GM12865 (cell line): ENCODE data around the gene SH2D1A.

Experiments
- DNase-seq: peaks from one replicate; pipeline ENCODE4 v3.0.0; 2010; ENCODE audit warnings: low read depth
- H3K4me3 ChIP-seq: 2 replicates; pipeline ENCODE4 v1.5.1; 2011; ENCODE audit warnings: mild to moderate bottlenecking, low read depth, low read length, control low read depth
- TF ChIP-seq, protein P1 (sequence below): IDR thresholded peaks from 2 replicates; pipeline ENCODE4 v1.5.1; 2011; ENCODE audit warnings: low read length, control low read depth, low read depth, inconsistent platforms; ENCODE audit not compliant: insufficient read depth; ENCODE audit errors: missing control alignments

Gene SH2D1A

DNA sequence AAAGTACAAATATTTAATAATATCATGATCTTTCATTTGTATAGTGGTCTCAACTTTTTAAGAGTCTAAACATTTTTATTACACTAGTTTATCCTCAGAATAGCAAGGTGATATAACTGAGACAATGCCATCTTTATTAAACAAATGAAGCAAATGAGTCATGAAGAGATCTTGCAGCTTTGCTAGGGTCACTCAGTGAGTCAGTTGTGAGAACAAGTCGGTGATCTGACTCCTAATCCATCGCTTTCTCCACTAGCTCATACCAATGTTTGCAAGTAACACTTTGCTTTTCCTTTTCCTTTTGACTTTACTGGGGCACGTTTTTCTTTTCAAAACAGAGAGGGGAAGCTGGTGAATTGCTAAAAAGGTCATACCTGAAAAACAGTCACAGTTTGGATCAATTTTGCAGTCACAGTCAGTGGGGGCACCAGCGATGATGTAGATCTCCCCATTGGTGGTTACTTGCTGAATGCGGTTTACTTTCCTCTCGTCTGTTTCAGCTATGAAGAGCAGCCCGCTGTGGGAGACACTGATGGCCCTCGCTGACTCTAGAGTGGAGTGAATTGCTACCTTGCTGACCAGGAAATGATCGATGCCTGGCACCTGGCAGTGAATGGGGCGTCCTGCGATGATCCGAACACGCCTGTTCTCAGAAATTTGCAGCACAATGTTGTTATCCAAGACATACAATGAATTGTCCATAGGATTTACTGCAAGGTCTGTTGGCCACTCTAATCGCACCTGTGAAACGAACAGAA is 75.7 kb downstream of the SH2D1A start:
- DNase-seq, result no peak
- TF ChIP-seq, protein P1, sequence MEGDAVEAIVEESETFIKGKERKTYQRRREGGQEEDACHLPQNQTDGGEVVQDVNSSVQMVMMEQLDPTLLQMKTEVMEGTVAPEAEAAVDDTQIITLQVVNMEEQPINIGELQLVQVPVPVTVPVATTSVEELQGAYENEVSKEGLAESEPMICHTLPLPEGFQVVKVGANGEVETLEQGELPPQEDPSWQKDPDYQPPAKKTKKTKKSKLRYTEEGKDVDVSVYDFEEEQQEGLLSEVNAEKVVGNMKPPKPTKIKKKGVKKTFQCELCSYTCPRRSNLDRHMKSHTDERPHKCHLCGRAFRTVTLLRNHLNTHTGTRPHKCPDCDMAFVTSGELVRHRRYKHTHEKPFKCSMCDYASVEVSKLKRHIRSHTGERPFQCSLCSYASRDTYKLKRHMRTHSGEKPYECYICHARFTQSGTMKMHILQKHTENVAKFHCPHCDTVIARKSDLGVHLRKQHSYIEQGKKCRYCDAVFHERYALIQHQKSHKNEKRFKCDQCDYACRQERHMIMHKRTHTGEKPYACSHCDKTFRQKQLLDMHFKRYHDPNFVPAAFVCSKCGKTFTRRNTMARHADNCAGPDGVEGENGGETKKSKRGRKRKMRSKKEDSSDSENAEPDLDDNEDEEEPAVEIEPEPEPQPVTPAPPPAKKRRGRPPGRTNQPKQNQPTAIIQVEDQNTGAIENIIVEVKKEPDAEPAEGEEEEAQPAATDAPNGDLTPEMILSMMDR, result no peak
- no peak overlapping the region for H3K4me3 ChIP-seq
